Measurements from ENCODE around the gene MYOD1. TPM values are rescaled to one million over a fixed set of nuclear protein-coding genes. Genes with fewer than 3 reads are reported as not detected.

Gene MYOD1
- total RNA-seq, 6 experiments from 2014 or later: not detected

GRCh38 chr11:17764446-17765218, 45.3 kb downstream of the MYOD1 start:
- Histone ChIP-seq H3K9me3 (no peaks in the 10 kb centered on the region), H3K4me3 (no peak overlapping the region), H3K27ac (no peak overlapping the region), H3K4me1 (peaks cover 0 to 2% (median under 1%) of the 10 kb centered on the region in 4 donors), H3K27me3 (no peaks in the 10 kb centered on the region), H3K36me3 (no peaks in the 10 kb centered on the region)
- TF ChIP-seq CTCF (IDR thresholded peaks at IDR 0.05) (no peak), POLR2A (IDR thresholded peaks at IDR 0.05) (no peak)
- ATAC-seq (no peak), DNase-seq (no peak)
- intact Hi-C loops (cut with DNase I): loop anchor here in 1 of 2 donors (5.0 kb wide), 1 partner anchor 213 kb away; no protein-coding TSS in a partner anchor
- 65% methylated on average over 4 of the region's 19 CpGs for WGBS (ENCODE audit: insufficient coverage, low coverage, low lambda C conversion rate, missing lambda C conversion rate)

GRCh38 chr11:17765356-17766072, 46.1 kb downstream of the MYOD1 start:
- Histone ChIP-seq H3K4me1 (peaks cover 0 to 10% (median 4%) of the 10 kb centered on the region in 4 donors), H3K27me3 (no peaks in the 10 kb centered on the region), H3K27ac (no peak overlapping the region), H3K36me3 (no peaks in the 10 kb centered on the region), H3K9me3 (no peaks in the 10 kb centered on the region), H3K4me3 (no peak overlapping the region)
- ATAC-seq (no peak), DNase-seq (peak in 1 of 3 donors; percentile 25)
- intact Hi-C loops (cut with DNase I): no loop called here
- no peak for TF ChIP-seq CTCF (IDR thresholded peaks at IDR 0.05)
- 73% methylated on average over 6 of the region's 13 CpGs for WGBS (ENCODE audit: insufficient coverage, low coverage, low lambda C conversion rate, missing lambda C conversion rate)

- no peaks in the 10 kb centered on the region for H3K27me3 ChIP-seq
- intact Hi-C loops (cut with DNase I): no loop called here
- WGBS (ENCODE audit: insufficient coverage, low coverage, low lambda C conversion rate, missing lambda C conversion rate): no CpG with 5 or more reads among the region's 8 CpGs
Observed at GRCh38 chr11:17766073-17766359, 46.6 kb downstream of the MYOD1 start.

GRCh38 chr11:17766590-17766989, 47.2 kb downstream of the MYOD1 start:
- H3K36me3 ChIP-seq: no peaks in the 10 kb centered on the region
- no peak overlapping the region for H3K4me3 ChIP-seq
- DNase-seq: no peak
- H3K27ac ChIP-seq: no peak overlapping the region
- WGBS (ENCODE audit: insufficient coverage, low coverage, low lambda C conversion rate, missing lambda C conversion rate): no CpG with 5 or more reads among the region's 5 CpGs
- H3K4me1 ChIP-seq: peaks cover 0 to 13% (median 6%) of the 10 kb centered on the region in 4 donors
- no peaks in the 10 kb centered on the region for H3K9me3 ChIP-seq
- no peaks in the 10 kb centered on the region for H3K27me3 ChIP-seq
- ATAC-seq: no peak
- intact Hi-C loops (cut with DNase I): no loop called here
- TF ChIP-seq POLR2A (IDR thresholded peaks at IDR 0.05) (no peak), CTCF (IDR thresholded peaks at IDR 0.05) (no peak)

More at GRCh38 chr11:17766073-17766359, 46.6 kb downstream of the MYOD1 start:
- no peak for DNase-seq
- H3K4me3 ChIP-seq: no peak overlapping the region
- H3K36me3 ChIP-seq: no peaks in the 10 kb centered on the region
- H3K4me1 ChIP-seq: peaks cover 0 to 13% (median 6%) of the 10 kb centered on the region in 4 donors
- ATAC-seq: no peak
- no peak for TF ChIP-seq POLR2A (IDR thresholded peaks at IDR 0.05)
- TF ChIP-seq CTCF (IDR thresholded peaks at IDR 0.05): no peak
- H3K9me3 ChIP-seq: no peaks in the 10 kb centered on the region
- no peak overlapping the region for H3K27ac ChIP-seq
